GM12864 (cell line): Measurements from ENCODE around the gene DNAH3.
A peak's percentile ranks its signal among the peaks of the same experiment; 100 is the strongest.

ENCODE experiments used
- DNase-seq: peaks from one replicate; pipeline ENCODE4 v3.0.0-alpha.2; 2011; ENCODE audit warnings: low read depth
- H3K4me3 ChIP-seq: 2 replicates; pipeline ENCODE4 v1.5.1; 2011; ENCODE audit warnings: mild to moderate bottlenecking, low read depth, low read length, control low read depth
- TF ChIP-seq, protein P1 (sequence below): IDR thresholded peaks from 2 replicates; pipeline ENCODE4 v1.5.1; 2011; ENCODE audit warnings: low read depth, mild to moderate bottlenecking, moderate library complexity, low read length, control low read depth, inconsistent platforms; ENCODE audit errors: missing control alignments

The DNAH3 gene

DNA sequence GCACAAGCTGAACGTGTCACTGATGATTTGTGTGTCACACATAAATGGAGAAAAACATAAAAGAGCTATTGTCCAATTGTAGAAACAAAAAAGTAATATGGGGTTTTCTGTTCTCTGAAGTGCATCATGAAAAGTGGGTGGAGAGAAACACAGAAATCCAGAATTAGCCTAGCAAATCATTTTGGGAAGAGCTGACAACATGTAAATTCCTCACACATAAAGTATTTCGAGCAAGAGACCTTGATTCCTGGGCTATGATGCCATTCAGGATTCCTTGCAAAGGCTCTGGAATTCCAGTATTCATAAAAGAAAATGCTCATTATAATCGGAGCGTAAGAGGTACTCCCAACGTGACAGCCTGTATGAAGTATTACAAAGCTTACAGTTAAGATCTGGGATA lies 251.6 kb downstream of the DNAH3 start:
- no peak for DNase-seq
- TF ChIP-seq, protein P1, sequence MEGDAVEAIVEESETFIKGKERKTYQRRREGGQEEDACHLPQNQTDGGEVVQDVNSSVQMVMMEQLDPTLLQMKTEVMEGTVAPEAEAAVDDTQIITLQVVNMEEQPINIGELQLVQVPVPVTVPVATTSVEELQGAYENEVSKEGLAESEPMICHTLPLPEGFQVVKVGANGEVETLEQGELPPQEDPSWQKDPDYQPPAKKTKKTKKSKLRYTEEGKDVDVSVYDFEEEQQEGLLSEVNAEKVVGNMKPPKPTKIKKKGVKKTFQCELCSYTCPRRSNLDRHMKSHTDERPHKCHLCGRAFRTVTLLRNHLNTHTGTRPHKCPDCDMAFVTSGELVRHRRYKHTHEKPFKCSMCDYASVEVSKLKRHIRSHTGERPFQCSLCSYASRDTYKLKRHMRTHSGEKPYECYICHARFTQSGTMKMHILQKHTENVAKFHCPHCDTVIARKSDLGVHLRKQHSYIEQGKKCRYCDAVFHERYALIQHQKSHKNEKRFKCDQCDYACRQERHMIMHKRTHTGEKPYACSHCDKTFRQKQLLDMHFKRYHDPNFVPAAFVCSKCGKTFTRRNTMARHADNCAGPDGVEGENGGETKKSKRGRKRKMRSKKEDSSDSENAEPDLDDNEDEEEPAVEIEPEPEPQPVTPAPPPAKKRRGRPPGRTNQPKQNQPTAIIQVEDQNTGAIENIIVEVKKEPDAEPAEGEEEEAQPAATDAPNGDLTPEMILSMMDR: no peak
- peak overlapping the region; percentile 81 for H3K4me3 ChIP-seq

DNA sequence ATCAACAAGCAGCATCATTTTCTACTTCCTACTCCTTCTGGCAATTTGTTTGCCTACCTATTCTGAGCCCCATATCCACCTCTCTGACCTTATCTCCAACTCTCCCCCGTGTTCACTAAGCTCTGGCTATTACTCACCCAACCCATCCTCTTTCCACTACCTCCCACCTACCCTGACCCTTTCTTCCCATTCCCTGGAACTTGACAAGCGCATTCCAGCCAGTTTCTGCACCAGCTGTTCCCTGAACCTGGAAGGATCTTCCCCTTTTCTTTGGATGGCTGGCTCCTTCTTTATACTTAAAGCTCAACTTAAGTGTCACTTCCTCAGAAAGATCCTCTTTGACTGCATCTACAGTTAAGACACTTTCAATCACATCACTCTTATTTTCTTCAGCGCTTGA lies 252.7 kb downstream of the DNAH3 start:
- DNase-seq: no peak
- H3K4me3 ChIP-seq: no peak overlapping the region
- TF ChIP-seq, protein P1: no peak

DNA sequence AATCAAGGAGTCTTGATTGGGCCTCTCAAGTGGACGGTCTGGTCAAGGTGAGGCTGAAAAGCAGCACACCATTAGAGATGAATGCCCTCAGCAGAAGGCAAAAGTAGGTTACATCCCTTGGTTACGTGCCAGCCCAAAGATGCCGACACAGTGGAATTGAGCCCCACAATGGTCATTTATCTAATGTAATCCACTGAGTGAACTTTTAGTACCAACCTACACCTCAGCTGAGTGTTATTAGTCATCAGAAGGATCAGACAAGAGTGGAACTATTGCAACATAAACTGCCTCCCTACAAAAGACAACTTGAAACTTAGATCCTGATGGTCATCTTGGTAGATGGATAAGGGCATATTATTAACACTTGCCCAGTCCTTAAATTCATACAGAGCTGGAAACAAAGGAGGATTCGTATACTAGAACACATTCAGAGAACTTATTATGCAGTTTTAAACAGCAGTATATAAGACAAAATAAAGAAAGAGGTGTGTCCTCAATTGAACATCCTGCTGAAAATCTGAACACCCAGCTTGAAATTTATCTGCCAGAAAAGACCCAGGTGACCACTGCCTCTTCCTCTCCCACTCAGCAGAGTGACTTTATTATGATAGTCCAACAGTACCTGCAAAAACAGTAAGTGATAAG lies 253.3 kb downstream of the DNAH3 start:
- TF ChIP-seq, protein P1: no peak
- H3K4me3 ChIP-seq: no peak overlapping the region
- DNase-seq: no peak

DNA sequence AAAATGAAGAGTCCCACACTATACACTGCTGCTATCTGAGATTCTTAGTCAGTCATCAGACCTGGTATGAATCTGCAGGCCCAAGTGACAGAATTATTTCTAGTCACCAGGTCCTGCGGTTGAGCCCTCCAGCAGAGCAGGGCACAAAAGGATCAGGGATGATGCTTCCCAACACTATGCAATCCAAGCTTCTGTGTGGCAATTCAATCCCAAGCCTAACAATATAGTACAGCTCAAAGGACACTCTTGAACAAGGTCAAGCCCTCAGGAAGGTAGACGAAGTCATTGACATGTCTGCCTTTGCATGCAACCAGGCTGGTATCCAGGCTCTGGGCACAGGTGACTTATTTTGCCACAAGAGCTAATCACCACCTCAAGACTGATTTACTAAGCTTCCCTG lies 256.3 kb downstream of the DNAH3 start:
- TF ChIP-seq, protein P1: no peak

DNA sequence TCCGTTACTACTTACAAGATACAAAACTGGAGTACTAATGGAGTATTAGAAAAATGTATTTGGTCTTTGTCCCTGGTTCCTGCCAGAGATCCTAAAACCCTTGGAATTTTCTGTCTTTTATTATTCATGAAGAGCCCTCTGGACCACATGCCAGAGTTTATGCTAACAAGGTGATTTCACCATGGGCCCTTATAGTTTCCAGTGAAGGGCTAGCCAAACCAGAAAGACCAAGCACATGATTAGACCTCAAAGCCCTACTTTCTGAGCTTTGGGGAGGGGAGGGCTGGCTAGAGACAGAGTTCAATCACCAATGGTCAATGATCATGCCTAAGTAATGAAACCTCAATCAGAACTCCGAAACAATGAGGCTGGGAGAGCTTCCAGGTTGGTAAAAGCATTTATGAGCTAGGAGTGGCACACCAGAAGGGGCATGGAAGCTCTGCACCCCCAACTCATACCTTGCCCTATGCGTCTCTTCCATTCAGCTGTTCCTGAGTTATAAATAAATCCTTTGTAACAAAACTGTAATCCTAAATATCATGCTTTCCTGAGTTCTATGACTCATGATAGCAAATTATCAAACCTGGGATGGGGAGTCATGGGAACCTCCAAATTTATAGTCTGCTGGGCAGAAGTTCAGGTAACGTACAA lies 260.9 kb downstream of the DNAH3 start:
- no peak for DNase-seq
- TF ChIP-seq, protein P1: no peak
- no peak overlapping the region for H3K4me3 ChIP-seq

More for the DNA sequence above, 256.3 kb downstream of the DNAH3 start:
- no peak overlapping the region for H3K4me3 ChIP-seq
- DNase-seq: no peak

DNA sequence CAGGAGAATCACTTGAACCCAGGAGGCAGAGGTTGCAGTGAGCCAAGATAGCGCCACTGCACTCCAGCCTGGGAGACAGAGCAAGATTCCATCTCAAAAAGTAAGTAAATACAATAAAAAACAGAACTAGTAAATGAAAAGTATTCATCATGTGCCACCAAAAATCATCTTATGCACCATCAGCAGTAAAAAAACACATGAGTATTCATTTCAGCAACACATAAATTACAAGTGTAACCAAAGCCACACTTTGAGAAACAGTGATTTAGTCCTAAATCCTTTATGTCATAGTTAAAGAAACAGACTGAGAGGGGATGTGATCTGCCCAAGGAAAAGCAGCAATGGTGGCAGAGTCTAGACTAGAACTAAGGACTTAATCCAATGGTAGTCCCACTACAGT lies 263.4 kb downstream of the DNAH3 start:
- TF ChIP-seq, protein P1: no peak
- DNase-seq: no peak
- H3K4me3 ChIP-seq: no peak overlapping the region

DNA sequence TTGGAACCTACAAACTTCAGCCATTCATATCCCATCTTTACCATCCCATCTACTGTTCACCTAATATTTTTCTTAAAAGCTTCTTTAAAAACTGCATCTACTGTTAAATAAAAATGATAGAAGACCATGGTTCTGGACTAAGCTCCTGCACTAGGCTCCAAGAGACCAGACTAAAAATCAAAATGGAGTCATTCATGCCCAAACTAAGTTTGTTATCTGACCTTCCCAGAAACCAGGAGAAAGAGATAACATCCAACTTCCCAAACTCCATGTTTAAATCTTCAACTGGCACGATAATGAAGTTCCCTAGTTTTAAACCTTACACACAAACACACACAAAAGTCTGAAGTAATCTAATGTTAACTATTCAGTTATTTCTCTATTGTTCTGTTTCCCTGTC lies 264.3 kb downstream of the DNAH3 start:
- no peak for DNase-seq
- H3K4me3 ChIP-seq: no peak overlapping the region
- TF ChIP-seq, protein P1: no peak
